Erythroblast (primary cell): ENCODE measurements around the gene PACS1.

ENCODE experiments used
- DNase-seq, 2 experiments: peaks; one replicate each; lab custom pipeline; 2025; lab: John Stamatoyannopoulos, UW
- GATA1 ChIP-seq: IDR thresholded peaks from 2 replicates; pipeline ENCODE4 v1.6.1; 2011; ENCODE audit warnings: low read depth, mild to moderate bottlenecking, control low read depth, low read length, moderate library complexity
- POLR2A ChIP-seq: IDR thresholded peaks from 2 replicates; pipeline ENCODE4 v1.6.1; 2011; ENCODE audit warnings: mild to moderate bottlenecking, low read length

The PACS1 gene

DNA sequence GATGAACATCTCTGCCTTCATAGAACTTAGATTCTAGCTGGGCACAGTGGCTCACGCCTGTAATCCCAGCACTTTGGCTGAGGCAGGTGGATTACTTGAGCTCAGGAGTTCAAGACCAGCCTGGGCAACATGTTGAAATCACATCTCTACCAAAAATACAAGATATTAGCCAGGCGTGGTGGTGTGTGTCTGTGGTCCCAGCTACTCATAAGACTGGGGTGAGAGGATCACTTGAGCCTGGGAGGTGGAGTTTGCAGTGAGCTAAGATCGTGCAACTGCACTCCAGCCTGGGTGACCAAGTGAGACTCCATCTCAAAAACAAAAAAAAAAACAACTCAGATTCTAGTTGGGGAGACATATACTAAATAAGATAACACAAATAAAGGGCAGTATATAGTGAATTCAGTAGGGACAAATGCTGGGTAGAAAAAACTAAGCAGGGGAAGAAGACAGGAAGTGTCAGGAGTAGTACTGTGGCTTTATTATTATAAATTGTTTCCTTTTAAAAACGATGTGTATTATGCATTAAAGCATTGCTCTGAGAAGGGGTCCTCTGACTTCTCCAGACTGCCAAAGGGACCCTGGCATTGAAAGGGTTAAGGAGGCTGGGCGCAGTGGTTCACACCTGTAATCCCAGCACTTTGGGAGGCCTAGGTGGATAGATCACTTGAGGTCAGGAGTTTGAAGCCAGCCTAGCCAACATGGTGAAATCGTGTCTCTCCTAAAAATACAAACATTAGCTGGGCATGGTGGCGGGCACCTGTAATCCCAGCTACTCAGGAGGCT lies 46.7 kb downstream of the PACS1 start:
- DNase-seq, result no peak
- no peak for TF ChIP-seq GATA1
- TF ChIP-seq POLR2A, result no peak

DNA sequence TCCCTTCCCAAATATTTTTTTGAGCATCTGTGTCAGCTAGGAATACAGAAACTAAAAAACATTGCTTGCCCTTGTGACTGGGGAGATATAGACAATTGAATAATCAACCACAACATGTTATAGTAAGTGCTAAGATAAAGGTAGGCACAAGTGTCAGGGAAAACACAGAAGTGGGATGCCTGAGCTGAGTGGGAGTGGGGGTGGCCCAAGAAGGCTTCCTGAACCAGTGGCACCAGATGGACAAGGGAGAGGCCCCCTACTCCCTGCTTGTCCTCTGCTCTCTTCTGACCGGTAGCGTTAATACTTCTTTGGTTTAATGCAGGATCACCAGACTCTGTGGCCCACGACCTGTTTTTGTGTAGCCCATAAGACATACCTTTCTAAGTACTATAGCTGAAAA lies 48.8 kb downstream of the PACS1 start:
- TF ChIP-seq POLR2A, result no peak

DNA sequence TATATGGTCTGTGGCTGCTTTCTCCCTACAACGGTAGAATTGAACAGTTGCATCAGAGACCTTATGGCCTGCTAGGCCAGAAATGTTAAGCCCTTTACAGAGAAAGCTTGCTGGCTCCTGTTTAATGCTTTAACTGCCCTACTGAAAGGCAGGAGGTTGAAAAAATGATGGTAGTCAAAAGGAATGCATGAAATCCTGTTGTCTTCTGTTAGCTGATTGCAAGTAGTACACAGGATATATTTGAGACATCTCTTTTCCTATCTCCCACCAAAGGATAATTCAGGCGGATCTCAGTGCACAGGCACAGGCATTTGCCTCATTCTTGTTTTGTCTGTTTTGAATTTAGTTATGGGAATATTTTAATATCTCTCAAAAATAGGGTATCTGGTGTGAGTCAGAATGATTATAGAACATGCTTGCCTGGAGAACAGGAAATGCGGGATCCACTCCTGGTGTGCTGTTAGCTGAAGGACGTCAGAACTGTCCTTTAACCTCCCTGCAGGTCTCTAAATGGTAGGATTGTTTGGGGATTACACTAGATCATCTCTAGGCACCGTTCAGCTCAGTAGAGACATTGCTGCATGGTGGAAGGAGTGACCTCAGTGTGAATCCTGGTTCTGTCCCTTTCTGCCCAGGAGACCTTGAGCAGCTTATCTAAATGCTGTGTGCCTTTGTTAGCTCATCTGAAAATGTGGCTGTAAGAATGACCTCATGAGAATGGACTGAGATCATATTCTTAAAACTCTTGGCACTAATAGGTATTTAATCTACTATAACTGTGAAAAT lies 49.5 kb downstream of the PACS1 start:
- DNase-seq, result no peak
- TF ChIP-seq POLR2A, result no peak
- TF ChIP-seq GATA1, result no peak

More for the DNA sequence above, 48.8 kb downstream of the PACS1 start:
- no peak for DNase-seq

DNA sequence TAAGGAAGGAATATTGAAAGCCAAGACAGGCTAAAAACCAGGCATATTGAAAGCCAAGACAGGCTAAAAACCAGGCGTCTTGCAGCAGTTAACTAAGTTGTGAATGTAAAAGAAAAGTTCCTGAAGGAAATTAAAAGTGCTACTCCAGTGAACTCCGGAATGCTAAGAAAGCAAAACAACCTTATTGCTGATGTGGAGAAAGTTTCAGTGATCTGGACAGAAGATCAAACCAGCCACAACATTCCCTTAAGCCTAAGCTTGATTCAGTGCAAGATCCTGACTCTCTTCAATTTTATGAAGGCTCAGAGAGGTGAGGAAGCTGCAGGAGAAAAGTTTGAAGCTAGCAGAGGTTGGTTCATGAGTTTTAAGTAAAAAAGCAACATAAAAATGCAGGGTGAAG lies 51.4 kb downstream of the PACS1 start:
- no peak for DNase-seq

DNA sequence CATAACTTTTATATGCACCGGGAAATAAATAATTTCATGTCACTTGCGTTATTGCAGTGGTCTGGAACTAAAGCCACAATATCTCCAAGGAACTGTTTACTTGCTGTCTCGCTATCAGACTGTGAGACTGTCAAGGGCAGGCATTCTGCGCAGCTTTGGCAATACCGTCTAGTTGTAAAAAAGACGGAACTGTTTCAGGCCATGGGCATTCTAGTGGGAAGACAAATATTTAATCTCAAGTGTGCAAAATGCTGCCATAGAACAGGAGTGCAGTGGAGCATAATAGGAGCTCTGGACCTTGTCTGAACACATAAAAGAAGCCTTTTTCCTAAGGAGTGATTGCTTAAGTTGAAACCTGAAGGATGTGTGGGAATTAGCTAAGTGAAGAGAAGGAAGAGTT lies 53.8 kb downstream of the PACS1 start:
- DNase-seq, result no peak
- no peak for TF ChIP-seq POLR2A
- TF ChIP-seq GATA1, result no peak

More for the DNA sequence above, 51.4 kb downstream of the PACS1 start:
- TF ChIP-seq GATA1, result no peak

DNA sequence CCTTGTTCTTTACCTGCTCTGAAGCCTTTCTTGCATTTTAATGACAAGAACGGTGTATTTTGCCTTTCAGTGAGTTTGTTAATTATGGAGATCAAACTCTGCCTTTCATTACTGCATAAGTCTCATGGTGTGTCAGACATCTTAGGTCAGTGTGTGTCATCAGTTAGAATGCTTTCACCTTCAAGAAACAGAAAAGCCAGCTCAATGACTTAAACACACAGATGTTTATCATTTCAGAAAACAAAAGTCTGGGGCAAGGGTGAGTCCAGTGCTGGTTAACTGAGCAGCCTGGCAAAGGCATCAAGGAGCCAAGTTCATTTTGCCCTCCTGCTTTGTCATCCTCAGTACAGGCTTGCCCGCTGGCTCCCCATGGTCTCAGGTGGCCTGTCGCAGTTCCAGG lies 54.5 kb downstream of the PACS1 start:
- TF ChIP-seq POLR2A, result no peak
- no peak for TF ChIP-seq GATA1
- no peak for DNase-seq

DNA sequence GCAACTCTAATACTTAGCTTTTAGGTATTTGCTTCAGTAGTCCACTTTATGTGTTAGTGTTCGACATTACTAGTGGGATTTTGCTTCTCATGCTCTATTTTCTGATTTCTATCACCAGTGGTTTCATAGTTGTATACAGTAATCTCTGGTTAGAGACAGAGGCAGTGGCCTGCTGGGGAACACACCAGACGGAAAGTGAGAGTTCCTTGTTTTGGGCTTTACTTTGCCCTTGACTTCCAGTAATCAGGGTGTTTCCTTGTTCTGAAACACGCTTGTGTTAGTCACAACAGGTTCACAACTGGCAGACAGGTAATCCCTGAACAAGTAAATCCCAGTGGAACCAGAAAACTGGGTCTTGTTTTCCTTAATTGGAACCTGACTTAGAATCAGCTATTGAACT lies 56.0 kb downstream of the PACS1 start:
- TF ChIP-seq POLR2A (no peak), GATA1 (no peak)
- no peak for DNase-seq

DNA sequence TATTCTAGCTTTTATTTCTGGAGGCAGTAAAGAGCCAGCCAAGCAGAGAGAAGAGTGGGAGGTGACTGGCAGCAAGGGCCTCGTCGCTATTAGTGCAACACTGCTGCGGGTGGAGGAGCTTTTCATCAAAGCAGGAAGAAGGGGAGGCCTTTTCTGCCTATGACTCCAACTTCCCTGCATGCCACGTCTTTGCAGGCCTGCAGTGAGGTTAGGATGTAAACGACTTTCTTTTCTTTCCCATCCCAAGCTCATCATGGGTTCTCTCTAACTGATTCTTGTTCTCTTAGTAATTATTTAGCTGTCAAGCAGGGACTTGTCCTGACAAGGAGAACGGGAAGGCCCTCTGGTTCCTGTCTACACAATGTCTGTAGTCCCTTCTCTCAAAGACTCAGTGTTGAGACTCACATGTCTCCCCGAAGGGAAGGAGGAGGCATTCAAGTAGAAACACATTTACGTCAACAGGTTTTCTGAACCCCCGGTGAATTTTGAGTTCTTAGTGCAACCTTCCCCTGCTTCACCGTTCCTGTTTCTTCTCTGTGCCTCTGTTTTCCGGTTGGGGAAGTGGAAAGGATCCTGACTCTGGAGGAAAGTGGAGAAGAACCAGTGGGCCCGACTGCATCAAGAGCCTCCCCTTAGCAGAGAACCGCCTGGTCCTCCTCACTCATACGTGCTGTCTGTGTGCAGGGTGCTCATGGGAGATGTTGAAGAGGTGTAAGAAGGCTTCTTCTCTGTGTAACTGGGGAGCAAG lies 56.9 kb downstream of the PACS1 start:
- no peak for TF ChIP-seq POLR2A
- TF ChIP-seq GATA1, result no peak
- peak; percentile 17 to 43 for DNase-seq

DNA sequence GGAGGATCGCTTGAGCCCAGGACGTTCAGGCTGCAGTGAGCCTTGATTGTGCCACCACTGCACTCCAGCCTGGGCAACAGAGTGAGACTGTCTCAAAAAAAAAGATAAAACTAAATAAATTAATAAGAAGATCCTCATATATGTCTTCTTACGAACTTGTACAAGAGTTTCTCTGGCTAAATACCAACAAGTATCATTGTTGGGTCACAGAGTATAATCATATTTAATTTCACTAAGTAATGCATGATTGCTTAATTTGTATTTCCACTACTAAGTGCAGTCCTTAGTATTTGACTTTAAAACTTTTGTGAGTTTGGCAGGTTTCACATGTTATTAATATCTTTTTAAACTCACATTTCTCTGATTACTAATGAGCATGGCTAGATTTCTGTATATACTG lies 60.9 kb downstream of the PACS1 start:
- no peak for DNase-seq
- no peak for TF ChIP-seq POLR2A
- TF ChIP-seq GATA1, result no peak

DNA sequence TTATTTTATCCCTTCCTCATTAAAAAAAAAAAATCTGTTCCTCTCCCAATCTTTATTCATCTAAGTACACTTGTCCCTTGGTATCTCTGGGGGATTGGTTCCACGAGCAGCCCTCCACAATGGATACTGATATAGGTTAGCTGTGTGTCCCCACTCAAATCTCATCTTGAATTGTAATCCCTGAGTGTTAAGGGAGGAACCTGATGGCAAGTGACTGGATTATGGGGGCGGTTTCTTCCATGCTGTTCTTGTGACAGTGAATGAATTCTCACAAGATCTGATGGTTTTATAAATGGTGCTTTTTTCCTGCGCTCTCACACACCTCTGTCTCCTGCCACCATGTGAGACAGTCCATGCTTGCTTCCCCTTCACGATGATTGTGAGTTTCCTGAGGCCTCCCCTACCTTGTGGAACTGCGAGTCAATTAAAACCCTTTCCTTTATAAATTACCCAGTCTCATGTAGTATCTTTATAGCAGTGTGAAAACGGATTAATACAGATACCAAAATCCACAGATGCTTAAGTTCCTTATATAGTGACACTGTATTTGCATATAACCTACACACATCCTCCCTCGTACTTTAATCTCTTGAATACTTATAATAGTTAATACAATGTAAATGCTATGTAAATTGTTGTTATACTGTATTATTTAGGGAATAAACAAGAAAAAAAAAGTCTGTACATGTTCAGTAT lies 62.0 kb downstream of the PACS1 start:
- TF ChIP-seq POLR2A, result no peak
- TF ChIP-seq GATA1, result no peak

DNA sequence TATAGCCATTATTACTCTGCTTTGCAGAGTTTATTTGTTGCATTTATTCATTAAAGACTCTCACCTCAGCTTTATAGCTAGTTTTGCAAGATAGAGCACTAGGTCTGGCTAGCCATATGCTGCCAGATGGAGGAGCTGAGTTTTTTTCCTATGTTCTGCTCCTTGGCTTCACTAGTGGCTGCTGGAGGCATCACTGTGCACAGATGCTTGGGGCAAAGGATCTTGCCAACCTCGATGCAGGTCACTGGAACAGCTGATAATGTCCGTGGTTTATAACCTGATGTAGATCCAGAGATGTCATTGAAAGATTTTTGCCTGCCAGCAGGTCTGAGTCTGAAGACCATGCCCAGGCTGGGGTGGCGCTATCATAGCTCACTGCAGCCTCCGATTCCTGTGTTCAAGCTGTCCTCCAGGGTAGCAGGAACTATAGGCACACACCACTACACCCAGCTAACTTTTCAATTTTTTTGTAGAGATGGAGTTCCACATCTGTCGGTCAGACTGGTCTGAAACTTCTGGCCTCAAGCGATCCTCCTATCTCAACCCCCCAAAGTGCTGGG lies 63.2 kb downstream of the PACS1 start:
- TF ChIP-seq GATA1 (no peak), POLR2A (no peak)
- DNase-seq, result no peak

More for the DNA sequence above, 62.0 kb downstream of the PACS1 start:
- no peak for DNase-seq

DNA sequence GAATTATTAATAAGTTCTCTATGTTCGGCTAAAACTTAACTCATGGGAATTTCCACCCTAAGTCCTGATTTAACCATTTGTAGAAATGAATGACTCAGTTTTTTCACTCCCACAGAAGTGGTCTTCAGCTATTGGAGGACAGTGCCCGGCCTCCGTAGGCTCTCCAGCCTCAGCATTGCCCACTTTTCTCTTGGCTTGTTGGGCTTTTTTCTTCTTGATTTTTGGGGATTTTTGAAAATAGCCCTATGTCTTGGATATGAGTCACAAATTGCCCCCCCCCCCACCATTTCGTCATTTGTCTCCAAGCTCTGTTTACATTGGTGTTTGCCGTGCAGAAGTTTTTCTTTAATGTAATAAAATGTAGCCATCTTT lies 66.7 kb downstream of the PACS1 start:
- no peak for DNase-seq
- TF ChIP-seq GATA1 (no peak), POLR2A (no peak)

DNA sequence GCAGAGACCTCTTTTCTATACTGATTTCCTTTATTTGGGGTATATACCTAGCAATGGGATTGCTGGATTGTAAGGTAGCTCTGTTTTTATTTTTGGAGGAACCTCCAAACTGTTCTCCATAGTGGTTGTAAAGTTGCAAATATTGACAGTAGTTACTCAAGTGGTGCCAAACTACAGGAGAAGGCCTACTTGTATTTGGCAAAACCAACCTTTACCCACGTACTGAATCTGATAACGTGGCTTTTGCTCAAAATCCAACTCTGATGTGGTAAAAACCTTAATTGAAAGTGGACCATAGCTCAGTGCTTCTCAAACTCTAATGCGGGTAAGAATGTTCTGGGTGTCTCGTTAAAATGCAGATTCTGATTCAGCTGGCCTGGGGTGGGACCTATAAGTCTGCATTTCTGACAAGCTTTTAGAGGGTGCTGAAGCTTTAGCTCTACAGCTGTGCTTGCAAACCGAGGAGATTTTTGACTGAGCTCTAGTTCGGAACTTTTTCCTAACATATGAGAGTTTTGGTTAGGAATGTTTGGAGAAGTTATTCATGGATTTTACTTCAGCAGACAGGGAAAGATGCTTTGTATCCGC lies 69.8 kb downstream of the PACS1 start:
- no peak for TF ChIP-seq POLR2A
- no peak for TF ChIP-seq GATA1
- DNase-seq, result no peak
